ENCODE measurements around the gene EFNA4. TPM values are rescaled to one million over a fixed set of nuclear protein-coding genes. Genes with fewer than 3 reads are reported as not detected.

Gene EFNA4
- total and polyA plus RNA-seq, 9 of the 15 experiments (the other 6 are each of a cell fraction or from before 2014, with no cell fraction given), result 0.68 to 7.4 (median 6.1) TPM

- TF ChIP-seq VEZF1 (CRISPR knock-in tag; IDR thresholded peaks at IDR 0.05), result peak; percentile 66
- no peak for TF ChIP-seq TARDBP (IDR thresholded peaks at IDR 0.05)
- peak; percentile 54; the same call in 1 of the 2 replicates for TF ChIP-seq LCOR (CRISPR knock-in tag; IDR thresholded peaks at IDR 0.05)
- TF ChIP-seq STAG1 (CRISPR knock-in tag; IDR thresholded peaks at IDR 0.05; ENCODE audit: borderline replicate concordance), result peak; percentile 89
- TF ChIP-seq CREM (IDR thresholded peaks at IDR 0.05; ENCODE audit: low read depth), result peak; percentile 55; the same call in 1 of the 2 replicates
- no peak for TF ChIP-seq CREB1 (IDR thresholded peaks at IDR 0.05)
- TF ChIP-seq CREB1 (CRISPR knock-in tag; IDR thresholded peaks at IDR 0.05), result peak; percentile 35
- TF ChIP-seq HINFP (tag; conservative IDR thresholded peaks at IDR 0.05; ENCODE audit: low read depth), result no peak
- peak; percentile 61 for TF ChIP-seq KLF16 (IDR thresholded peaks at IDR 0.05)
- peak; percentile 92 for TF ChIP-seq DEAF1 (CRISPR knock-in tag; IDR thresholded peaks at IDR 0.05)
- no peak for TF ChIP-seq SNIP1 (IDR thresholded peaks at IDR 0.05; ENCODE audit: low read depth)
- peak; percentile 51; the same call in 1 of the 2 replicates for TF ChIP-seq TFAP4 (CRISPR knock-in tag; IDR thresholded peaks at IDR 0.05; ENCODE audit: borderline replicate concordance)
- TF ChIP-seq CTCF (IDR thresholded peaks at IDR 0.05 in 2 of 3, conservative IDR thresholded peaks at IDR 0.05 in 1 of 3; ENCODE audit: insufficient read depth in 2 of 3, low read depth in 1 of 3, low read length in 3 of 3), result peak; percentile 88 to 97 (median 96)
Observed at GRCh38 chr1:155062702-155063411, 683 bp upstream of the EFNA4 start (continued).

All from K562 (cell line).